IMR-90 (cell line): ENCODE data around the gene ZNF608. TPM values are rescaled to one million over a fixed set of nuclear protein-coding genes. Genes with fewer than 3 reads are reported as not detected.

Experiments
- ATAC-seq: fragments of 200-7000 bp; cut with Tn5 transposase; 2 replicates; pipeline ENCODE4 v1.9.1; 2020; ENCODE audit warnings: low read depth, mild to moderate bottlenecking, moderate library complexity
- BruUV-seq: library from RNA; stranded (reverse); fragments of 400-500 nt; replicated peaks from 2 replicates; lab custom pipeline; 2021; lab: Mats Ljungman, UMichigan
- CTCF ChIA-PET: fragments of 300-600 bp; formaldehyde crosslinking; extraction: SDS; loops from one replicate; lab custom pipeline; 2021; ENCODE audit warnings: antibody characterized with exemption; lab: Yijun Ruan, JAX
- POLR2A ChIA-PET: fragments of 300-600 bp; sonication (Branson Sonifier 250); formaldehyde crosslinking; loops from one replicate; lab custom pipeline; 2022; ENCODE audit warnings: antibody characterized with exemption; ENCODE audit not compliant: unreplicated experiment; lab: Charles Lee
- DNase-seq: peaks from one replicate; pipeline ENCODE4 v3.0.0; 2013
- H2AFZ ChIP-seq: replicated peaks from 2 replicates; pipeline ENCODE3; 2013; ENCODE audit warnings: low read length, mild to moderate bottlenecking; ENCODE audit not compliant: poor library complexity
- H2AK5ac ChIP-seq: 2 replicates; pipeline ENCODE4 v1.6.1; 2013; ENCODE audit warnings: low read depth, low read length, inconsistent platforms
- H2AK9ac ChIP-seq: replicated peaks from 2 replicates; pipeline ENCODE3; 2013; ENCODE audit warnings: mild to moderate bottlenecking, low read depth, low read length, moderate library complexity; ENCODE audit not compliant: poor library complexity
- H2BK120ac ChIP-seq: 2 replicates; pipeline ENCODE4 v1.6.1; 2013; ENCODE audit warnings: low read depth, low read length, inconsistent platforms
- H2BK15ac ChIP-seq: 3 replicates; pipeline ENCODE4 v1.6.1; 2013; ENCODE audit warnings: low read depth, low read length, inconsistent platforms
- H2BK20ac ChIP-seq: 2 replicates; pipeline ENCODE4 v1.6.1; 2013; ENCODE audit warnings: low read depth, mild to moderate bottlenecking, inconsistent platforms, low read length, moderate library complexity
- H2BK5ac ChIP-seq: 2 replicates; pipeline ENCODE4 v1.6.1; 2013; ENCODE audit warnings: mild to moderate bottlenecking, low read depth, low read length, inconsistent platforms; ENCODE audit not compliant: poor library complexity, severe bottlenecking
- H3K14ac ChIP-seq: replicated peaks from 2 replicates; pipeline ENCODE4 v1.6.1; 2013; ENCODE audit warnings: low read depth, low read length, inconsistent platforms
- H3K18ac ChIP-seq: 2 replicates; pipeline ENCODE4 v1.6.1; 2013; ENCODE audit warnings: low read depth, low read length, control low read depth
- H3K23ac ChIP-seq: 2 replicates; pipeline ENCODE4 v1.6.1; 2013; ENCODE audit warnings: low read depth, low read length, inconsistent platforms
- H3K27ac ChIP-seq: 2 replicates; pipeline ENCODE4 v1.5.1; 2013; ENCODE audit warnings: mild to moderate bottlenecking, control low read depth, low read length; ENCODE audit not compliant: insufficient read depth
- H3K27me3 ChIP-seq: 2 replicates; pipeline ENCODE4 v1.6.1; 2013; ENCODE audit warnings: low read length; ENCODE audit not compliant: control insufficient read depth, insufficient read depth
- H3K36me3 ChIP-seq: 2 replicates; pipeline ENCODE4 v1.6.1; 2013; ENCODE audit warnings: low read length, mixed read lengths; ENCODE audit not compliant: control insufficient read depth, insufficient read depth
- H3K4ac ChIP-seq: 2 replicates; pipeline ENCODE4 v1.6.1; 2013; ENCODE audit warnings: low read depth, low read length, inconsistent platforms
- H3K4me1 ChIP-seq: 2 replicates; pipeline ENCODE4 v1.6.1; 2013; ENCODE audit warnings: low read length, mixed read lengths; ENCODE audit not compliant: control insufficient read depth, insufficient read depth
- H3K4me2 ChIP-seq: 2 replicates; pipeline ENCODE4 v1.6.1; 2013; ENCODE audit warnings: low read depth, mild to moderate bottlenecking, control low read depth, low read length, moderate library complexity
- H3K4me3 ChIP-seq: 2 replicates; pipeline ENCODE4 v1.5.1; 2013; ENCODE audit warnings: low read depth, mild to moderate bottlenecking, control low read depth, low read length, moderate library complexity; ENCODE audit not compliant: insufficient read depth
- H3K56ac ChIP-seq: 2 replicates; pipeline ENCODE4 v1.6.1; 2013; ENCODE audit warnings: low read length, inconsistent platforms; ENCODE audit not compliant: insufficient read depth; ENCODE audit errors: extremely low read depth
- H3K79me1 ChIP-seq, 2 experiments: 2 replicates each; pipeline ENCODE4 v1.6.1; 2013; ENCODE audit warnings: low read length in 2 of 2, inconsistent platforms in 1 of 2, low read depth in 1 of 2
- H3K9ac ChIP-seq: 2 replicates; pipeline ENCODE4 v1.6.1; 2013; ENCODE audit warnings: low read depth, low read length, control low read depth
- H3K9me1 ChIP-seq: 2 replicates; pipeline ENCODE4 v1.6.1; 2013; ENCODE audit warnings: low read length, inconsistent platforms; ENCODE audit not compliant: insufficient read depth
- H3K9me3 ChIP-seq: 2 replicates; pipeline ENCODE4 v1.6.1; 2013; ENCODE audit warnings: low read length; ENCODE audit not compliant: control insufficient read depth, insufficient read depth
- H4K20me1 ChIP-seq: 2 replicates; pipeline ENCODE4 v1.6.1; 2013; ENCODE audit warnings: low read length, inconsistent platforms; ENCODE audit not compliant: insufficient read depth
- H4K5ac ChIP-seq: 2 replicates; pipeline ENCODE4 v1.6.1; 2013; ENCODE audit warnings: mild to moderate bottlenecking, low read depth, low read length, control low read depth
- H4K8ac ChIP-seq, 2 experiments: 2 replicates each; pipeline ENCODE4 v1.6.1; 2013; ENCODE audit warnings: low read depth in 2 of 2, low read length in 2 of 2, control low read depth in 1 of 2, inconsistent platforms in 1 of 2
- H4K91ac ChIP-seq: 2 replicates; pipeline ENCODE4 v1.6.1; 2013; ENCODE audit warnings: low read depth, low read length, inconsistent platforms; ENCODE audit not compliant: insufficient read depth
- CTCF ChIP-seq: conservative IDR thresholded peaks from 2 replicates; pipeline ENCODE4 v1.5.1; 2012; ENCODE audit warnings: mild to moderate bottlenecking, low read depth, low read length, improper control_type of control experiment
- FOS ChIP-seq: fragments of 150-350 bp; IDR thresholded peaks from 2 replicates; pipeline ENCODE4 v1.6.1; 2016; ENCODE audit warnings: low read depth, low read length
- POLR2A ChIP-seq: IDR thresholded peaks from 2 replicates; pipeline ENCODE4 v1.6.1; 2012; ENCODE audit warnings: mild to moderate bottlenecking, low read depth, low read length
- RAD21 ChIP-seq: IDR thresholded peaks from 2 replicates; pipeline ENCODE4 v1.6.1; 2012; ENCODE audit warnings: low read length, improper control_type of control experiment
- RFX5 ChIP-seq: IDR thresholded peaks from 2 replicates; pipeline ENCODE4 v1.8.0; 2012; ENCODE audit warnings: low read depth, mild to moderate bottlenecking, low read length, moderate library complexity
- SMC3 ChIP-seq: fragments of 150-350 bp; IDR thresholded peaks from 2 replicates; pipeline ENCODE4 v1.6.1; 2016; ENCODE audit warnings: low read depth, mild to moderate bottlenecking, antibody characterized with exemption, low read length, moderate library complexity
- WGBS, 2 experiments: methylation state at CpG; one replicate each; pipeline versions ENCODE4 v1.1.5 to v1.1.7; 2013; ENCODE audit warnings: missing lambda C conversion rate in 2 of 2; ENCODE audit not compliant: insufficient read length in 1 of 2; ENCODE audit errors: extremely low coverage in 2 of 2; 5-methylcytosine and 5-hydroxymethylcytosine counted together
- dilution Hi-C: fragments of 300-500 bp; cut with HindIII; formaldehyde crosslinking; loops from one replicate; pipeline ENCODE4 v1.14.3; 2018; ENCODE audit warnings: low sequenced_read_pairs; ENCODE audit not compliant: unreplicated experiment
- in situ Hi-C: fragments of 300-500 bp; cut with MboI; formaldehyde crosslinking; loops from 3 replicates; pipeline ENCODE4 v1.14.3; 2019; ENCODE audit warnings: low sequenced_read_pairs, inconsistent platforms, mixed read lengths
- intact Hi-C: fragments of 100-400 bp; cut with micrococcal nuclease; formaldehyde crosslinking; loops from 2 replicates; pipeline ENCODE4 v1.10.0; 2022
- polyA plus RNA-seq, 3 experiments: library from polyadenylated mRNA; depleted of rRNA; stranded (reverse); fragments of >200 nt; gene quantifications; 2 replicates each; pipeline ENCODE4 v1.2.3, GENCODE V29; 2012; ENCODE audit warnings: low replicate concordance in 1 of 3
- total RNA-seq: library from RNA; depleted of rRNA; stranded (reverse); fragments of >200 nt; gene quantifications from 2 replicates; pipeline ENCODE4 v1.2.3, GENCODE V29; 2012

ZNF608 gene
- total and polyA plus RNA-seq, 2 of the 4 experiments (the other 2 are of a cell fraction) = 9.8 to 15.1 TPM

- H3K27me3 ChIP-seq = no peaks in the 10 kb centered on the region; the same call in 1 of the 2 replicates
- dilution Hi-C loops (no loop called here), in situ Hi-C loops (loop anchor here (5.0 kb wide), 1 partner anchor 83 kb away; no protein-coding TSS in a partner anchor), intact Hi-C loops (loop anchor here (5.0 kb wide), 1 partner anchor 33 kb away; no protein-coding TSS in a partner anchor)
- H3K4ac ChIP-seq = no peak overlapping the region
- CTCF ChIA-PET = interaction anchor here (0.6 kb wide), 1 partner anchor 152 kb away, joined by 3 read pairs; no protein-coding TSS in a partner anchor
- H3K9me3 ChIP-seq = no peaks in the 10 kb centered on the region
- H2AFZ ChIP-seq = no peak overlapping the region
- H3K56ac ChIP-seq = no peak overlapping the region
- peaks cover 6% of the 10 kb centered on the region; the same call in 1 of the 2 replicates for H3K9me1 ChIP-seq
- peaks cover 23 to 44% of the 10 kb centered on the region in 2 experiments for H3K79me1 ChIP-seq
- no peak overlapping the region for H3K4me3 ChIP-seq
- no peak overlapping the region for H3K23ac ChIP-seq
- no peak overlapping the region for H3K27ac ChIP-seq
- H4K8ac ChIP-seq = 0 out of 4 replicates have a peak overlapping the region, but pooled peaks of 1 of the 2 experiments have one; percentile 24
- no peak overlapping the region for H2BK15ac ChIP-seq
- no peak overlapping the region for H3K9ac ChIP-seq
- no CpG with 5 or more reads among the region's 1 CpG for whole genome bisulfite sequencing, 2 experiments
- DNase-seq = no peak
- H2BK5ac ChIP-seq = no peak overlapping the region
- no peak overlapping the region for H4K91ac ChIP-seq
- H2AK5ac ChIP-seq = no peak overlapping the region
- ATAC-seq = no peak; the same call in 1 of the 2 replicates
- H4K5ac ChIP-seq = no peak overlapping the region
- H2BK120ac ChIP-seq = peak overlapping the region; percentile 35; the same call in 1 of the 2 replicates
- H3K36me3 ChIP-seq = peaks cover 3% of the 10 kb centered on the region; the same call in 1 of the 2 replicates
- H3K18ac ChIP-seq = no peak overlapping the region
- no peak overlapping the region for H2BK20ac ChIP-seq
- TF ChIP-seq FOS = no peak
- TF ChIP-seq SMC3 = no peak
- TF ChIP-seq RFX5 = no peak
- TF ChIP-seq POLR2A = no peak
- no peak for TF ChIP-seq CTCF
- TF ChIP-seq RAD21 = no peak
- H3K4me1 ChIP-seq = peaks cover 8% of the 10 kb centered on the region; the same call in 1 of the 2 replicates
- POLR2A ChIA-PET = no interaction called here
- no peak overlapping the region for H2AK9ac ChIP-seq
- no peak overlapping the region for H3K4me2 ChIP-seq
- no peak overlapping the region for H3K14ac ChIP-seq
- no TSS peak for BruUV-seq
- peaks cover 12% of the 10 kb centered on the region; the same call in 1 of the 2 replicates for H4K20me1 ChIP-seq
Observed at GRCh38 chr5:124729720-124730359, 16.6 kb downstream of the ZNF608 start.
